Adrenal gland (tissue), 5 donors: ENCODE measurements around the gene STIP1.

Experiments used
- CTCF ChIP-seq, 6 experiments: fragments of 450-650 bp in 4 of 6; fragments of 200-600 bp in 2 of 6; sonication (generic) in 1 of 6; IDR thresholded peaks; 1 replicate in 5 of 6; 2 replicates in 1 of 6; pipeline versions ENCODE4 v1.5.1 to v1.8.0; 2016 to 2021; ENCODE audit warnings: antibody characterized with exemption in 6 of 6, mild to moderate bottlenecking in 2 of 6, moderate library complexity in 1 of 6
- POLR2A ChIP-seq, 2 donors: fragments of 450-650 bp; IDR thresholded peaks; one replicate each; pipeline ENCODE4 v1.6.1; 2017; ENCODE audit warnings: antibody characterized with exemption in 2 of 2, mild to moderate bottlenecking in 2 of 2, moderate library complexity in 1 of 2
- donor health status: DM: no; HTN: no; CAD: no.

GRCh38 chr11:64181506-64182411 lies 4.2 kb upstream of the STIP1 start:
- no peak for TF ChIP-seq CTCF (IDR thresholded peaks at IDR 0.05)
- peak; percentile 79 to 98 for TF ChIP-seq POLR2A (IDR thresholded peaks at IDR 0.05)
